ENCODE measurements around the gene DOCK10. TPM values are rescaled to one million over a fixed set of nuclear protein-coding genes. Genes with fewer than 3 reads are reported as not detected.

DOCK10 gene
- total RNA-seq, 1 experiment from 2014 or later = 2.9 TPM

GRCh38 chr2:224747765-224748164, 294.5 kb downstream of the DOCK10 start:
- Mint-ChIP-seq H3K9me3 (peaks cover 9% of the 10 kb centered on the region), H3K36me3 (no peaks in the 10 kb centered on the region), H3K27me3 (ENCODE audit: low read depth) (no peaks in the 10 kb centered on the region), H3K4me1 (no peaks in the 10 kb centered on the region), H3K27ac (no peak overlapping the region), H3K4me3 (no peak overlapping the region)
- ChIA-PET CTCF (no interaction called here), POLR2A (interaction anchor here (0.6 kb wide), 1 partner anchor 72 kb away, joined by 4 read pairs; no protein-coding TSS in a partner anchor)
- no peak for DNase-seq (ENCODE audit: low spot score)
- TF ChIP-seq PREB (CRISPR knock-in tag; IDR thresholded peaks at IDR 0.05; ENCODE audit: borderline replicate concordance) = no peak
- no peak for TF ChIP-seq ZNF281 (CRISPR knock-in tag; IDR thresholded peaks at IDR 0.05)
- no peak for TF ChIP-seq PRRX2 (CRISPR knock-in tag; IDR thresholded peaks at IDR 0.05)
- TF ChIP-seq TEAD1 (CRISPR knock-in tag; IDR thresholded peaks at IDR 0.05) = no peak
- TF ChIP-seq ZNF423 (CRISPR knock-in tag; IDR thresholded peaks at IDR 0.05) = no peak
- TF ChIP-seq ZNF512 (CRISPR knock-in tag; IDR thresholded peaks at IDR 0.05; ENCODE audit: borderline replicate concordance) = no peak
- no peak for TF ChIP-seq EMX1 (CRISPR knock-in tag; IDR thresholded peaks at IDR 0.05)
- TF ChIP-seq JAZF1 (CRISPR knock-in tag; IDR thresholded peaks at IDR 0.05) = no peak
- no peak for TF ChIP-seq USF2 (CRISPR knock-in tag; IDR thresholded peaks at IDR 0.05)
- TF ChIP-seq JUN (CRISPR knock-in tag; IDR thresholded peaks at IDR 0.05) = no peak
- no peak for TF ChIP-seq ZNF425 (CRISPR knock-in tag; conservative IDR thresholded peaks at IDR 0.05)
- TF ChIP-seq ETV6 (CRISPR knock-in tag; IDR thresholded peaks at IDR 0.05) = no peak
- no peak for TF ChIP-seq NR1H2 (CRISPR knock-in tag; IDR thresholded peaks at IDR 0.05)
- no peak for TF ChIP-seq ZBTB21 (CRISPR knock-in tag; IDR thresholded peaks at IDR 0.05; ENCODE audit: borderline replicate concordance)
- TF ChIP-seq FOXJ3 (CRISPR knock-in tag; IDR thresholded peaks at IDR 0.05; ENCODE audit: borderline replicate concordance) = no peak
- ATAC-seq = no peak

- ChIA-PET POLR2A (no interaction called here), CTCF (no interaction called here)
- no peaks in the 10 kb centered on the region for H3K4me1 Mint-ChIP-seq
- no peak overlapping the region for H3K27ac Mint-ChIP-seq
- DNase-seq (ENCODE audit: low spot score) (no peak), ATAC-seq (no peak)
- H3K27me3 Mint-ChIP-seq (ENCODE audit: low read depth) = no peaks in the 10 kb centered on the region; the same call in 1 of the 2 replicates
- no peak overlapping the region for H3K4me3 Mint-ChIP-seq
- peaks cover 27% of the 10 kb centered on the region for H3K36me3 Mint-ChIP-seq
- peaks cover 60% of the 10 kb centered on the region for H3K9me3 Mint-ChIP-seq
- TF ChIP-seq ESRRA (CRISPR knock-in tag; IDR thresholded peaks at IDR 0.05; ENCODE audit: borderline replicate concordance) = no peak
- no peak for TF ChIP-seq NFE2L1 (CRISPR knock-in tag; IDR thresholded peaks at IDR 0.05)
- no peak for TF ChIP-seq PRRX2 (CRISPR knock-in tag; IDR thresholded peaks at IDR 0.05)
- no peak for TF ChIP-seq JUN (CRISPR knock-in tag; IDR thresholded peaks at IDR 0.05)
- TF ChIP-seq ZNF121 (CRISPR knock-in tag; IDR thresholded peaks at IDR 0.05) = no peak
- TF ChIP-seq ZNF138 (CRISPR knock-in tag; conservative IDR thresholded peaks at IDR 0.05) = no peak
- no peak for TF ChIP-seq TCF7 (CRISPR knock-in tag; IDR thresholded peaks at IDR 0.05; ENCODE audit: low read depth)
- no peak for TF ChIP-seq CTCF (IDR thresholded peaks at IDR 0.05)
- TF ChIP-seq CREB1 (CRISPR knock-in tag; IDR thresholded peaks at IDR 0.05) = no peak
- no peak for TF ChIP-seq HMGA2 (CRISPR knock-in tag; IDR thresholded peaks at IDR 0.05)
- TF ChIP-seq ZNF232 (CRISPR knock-in tag; IDR thresholded peaks at IDR 0.05) = no peak
Observed at GRCh38 chr2:224736227-224736626, 306.0 kb downstream of the DOCK10 start.
